HG03558 (cell line): Measurements from ENCODE around the gene RGPD6.
"Not testable (repeated sequence)": the region's sequence is repeated elsewhere in the genome, so short reads cannot be mapped to it uniquely, and the experiment has no call there.

ENCODE experiments used
- ATAC-seq: cut with Tn5 transposase; IDR thresholded peaks from one replicate; pipeline ENCODE4 v1.9.1; 2021; ENCODE audit warnings: moderate number of reproducible peaks; ENCODE audit not compliant: unreplicated experiment; ENCODE audit errors: extremely low read depth

The RGPD6 gene

GRCh38 chr2:110482697-110483096, 94.3 kb downstream of the RGPD6 start:
- ATAC-seq, result not testable (repeated sequence)

GRCh38 chr2:110481200-110481599, 95.8 kb downstream of the RGPD6 start:
- not testable (repeated sequence) for ATAC-seq

GRCh38 chr2:110480084-110480483, 96.9 kb downstream of the RGPD6 start:
- not testable (repeated sequence) for ATAC-seq

DNA sequence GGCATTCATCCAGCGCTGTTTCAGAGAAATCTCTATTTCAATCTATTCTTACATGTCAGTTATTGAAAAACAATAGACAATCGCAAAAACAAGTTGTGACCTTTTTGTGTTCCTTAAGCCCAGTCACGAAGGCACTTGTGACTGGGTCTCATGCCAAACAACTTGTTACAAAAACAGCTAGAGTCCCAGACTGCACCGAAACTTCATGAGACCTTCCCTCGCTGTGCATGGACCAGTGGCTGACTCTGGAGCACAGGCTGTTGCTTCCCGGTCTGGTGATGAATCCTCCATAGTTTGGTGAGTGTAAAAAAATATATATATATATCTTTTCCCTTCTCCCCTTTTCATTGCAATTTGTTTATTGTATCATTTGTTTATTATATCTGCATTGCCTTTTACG, 99.7 kb downstream of the RGPD6 start:
- ATAC-seq, result not testable (repeated sequence)

GRCh38 chr2:110476952-110477351, 100.1 kb downstream of the RGPD6 start:
- ATAC-seq, result not testable (repeated sequence)

- ATAC-seq, result not testable (repeated sequence)
These were observed 101.2 kb downstream of the RGPD6 start for GRCh38 chr2:110475627-110476359.

- ATAC-seq, result peak; percentile 86
These were observed 102.1 kb downstream of the RGPD6 start for GRCh38 chr2:110474898-110475297.

GRCh38 chr2:110473059-110473358, 104.0 kb downstream of the RGPD6 start:
- ATAC-seq, result not testable (repeated sequence)

DNA sequence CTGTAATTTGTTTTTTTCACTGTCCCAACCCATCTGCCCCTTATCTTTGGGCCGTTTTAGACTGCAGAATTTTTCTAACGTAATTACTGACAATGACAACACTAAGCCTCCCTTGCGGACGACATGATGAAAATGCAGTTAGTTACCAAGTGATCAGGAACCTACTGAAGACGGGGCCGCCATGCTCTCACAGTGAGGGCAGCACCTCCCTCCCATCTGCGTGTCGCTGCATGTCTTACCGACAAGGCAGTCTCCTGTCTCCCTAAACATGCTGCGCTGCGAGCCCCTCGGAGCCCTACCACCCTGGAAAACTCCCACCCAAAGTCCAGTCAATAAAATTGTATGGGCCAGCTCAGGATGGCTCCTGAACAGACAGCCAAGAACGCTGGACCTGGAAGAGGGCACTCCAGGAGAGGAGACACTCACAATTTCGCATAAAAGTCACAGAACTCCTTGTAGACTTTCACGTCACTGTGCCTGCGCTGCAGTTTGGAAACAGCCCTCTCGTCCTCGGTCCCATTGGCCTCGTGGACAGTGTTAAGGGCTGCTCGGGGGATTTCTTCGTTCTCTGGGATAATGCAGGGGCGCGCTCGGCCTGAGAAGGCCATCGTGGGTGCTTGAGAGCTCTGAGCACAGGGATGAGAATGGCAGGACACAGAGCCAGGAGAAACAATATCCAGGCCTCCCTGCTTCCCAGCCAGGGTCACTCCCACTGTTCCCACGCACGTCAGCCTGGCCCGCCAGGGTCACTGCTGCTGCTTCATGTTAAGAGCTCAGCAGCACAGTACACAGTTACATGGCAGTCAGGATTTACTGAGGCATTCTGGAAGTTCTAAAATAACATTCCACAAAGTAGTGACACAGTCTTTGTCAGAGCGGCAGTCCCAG, 104.6 kb downstream of the RGPD6 start, which contains the start of gene LIMS4:
LIMS4 (minus strand) TSS at position 646 of the 888 bp plus-strand sequence; CDS start at position 608, 38 bp downstream.
- not testable (repeated sequence) for ATAC-seq

GRCh38 chr2:110468921-110469320, 108.1 kb downstream of the RGPD6 start:
- not testable (repeated sequence) for ATAC-seq

GRCh38 chr2:110465312-110465711, 111.7 kb downstream of the RGPD6 start:
- peak; percentile 87 for ATAC-seq
